HepG2 (cell line): ENCODE data around the gene NELL1.

Experiments
- CHD4 ChIP-seq: fragments of 200-600 bp; sonication (generic); IDR thresholded peaks from 2 replicates; pipeline ENCODE4 v1.7.0; 2017; ENCODE audit warnings: mild to moderate bottlenecking, low read length, borderline replicate concordance
- GTF3A ChIP-seq: sonication (generic); formaldehyde crosslinking; conservative IDR thresholded peaks from 2 replicates; pipeline ENCODE4 v1.4.0; 2020; ENCODE audit warnings: mild to moderate bottlenecking, missing genetic modification reagents
- HOXA3 ChIP-seq: sonication (generic); formaldehyde crosslinking; IDR thresholded peaks from 2 replicates; pipeline ENCODE4 v1.5.0; 2020; ENCODE audit warnings: missing genetic modification reagents
- NFE2L2 ChIP-seq: fragments of 150-350 bp; IDR thresholded peaks from 2 replicates; pipeline ENCODE4 v1.6.1; 2014; ENCODE audit warnings: low read length
- POLR2A ChIP-seq, 2 experiments: IDR thresholded peaks; 2 replicates each; pipeline ENCODE4 v1.6.1; 2011; ENCODE audit warnings: low read depth in 2 of 2, low read length in 2 of 2, mild to moderate bottlenecking in 1 of 2, moderate library complexity in 1 of 2; ENCODE audit not compliant: insufficient read depth in 1 of 2
- POLR2AphosphoS2 ChIP-seq: IDR thresholded peaks from 2 replicates; pipeline ENCODE4 v1.6.1; 2011; ENCODE audit warnings: low read depth, low read length, improper control_type of control experiment
- RORA ChIP-seq: sonication (generic); formaldehyde crosslinking; IDR thresholded peaks from 2 replicates; pipeline ENCODE4 v1.5.0; 2020; ENCODE audit warnings: mild to moderate bottlenecking, missing genetic modification reagents, moderate library complexity
- XRCC5 ChIP-seq: fragments of 200-400 bp; formaldehyde crosslinking; optimal IDR thresholded peaks from 2 replicates; pipeline ENCODE3; 2017; ENCODE audit warnings: mild to moderate bottlenecking, low read length
- ZNF766 ChIP-seq: sonication (generic); formaldehyde crosslinking; IDR thresholded peaks from 2 replicates; pipeline ENCODE4 v1.5.0; 2020; ENCODE audit warnings: missing genetic modification reagents, borderline replicate concordance
- TF ChIP-seq, protein P1 (sequence below): sonication (generic); formaldehyde crosslinking; IDR thresholded peaks from 2 replicates; pipeline ENCODE4 v1.5.0; 2020; ENCODE audit warnings: mild to moderate bottlenecking, missing genetic modification reagents, moderate library complexity

DNA sequence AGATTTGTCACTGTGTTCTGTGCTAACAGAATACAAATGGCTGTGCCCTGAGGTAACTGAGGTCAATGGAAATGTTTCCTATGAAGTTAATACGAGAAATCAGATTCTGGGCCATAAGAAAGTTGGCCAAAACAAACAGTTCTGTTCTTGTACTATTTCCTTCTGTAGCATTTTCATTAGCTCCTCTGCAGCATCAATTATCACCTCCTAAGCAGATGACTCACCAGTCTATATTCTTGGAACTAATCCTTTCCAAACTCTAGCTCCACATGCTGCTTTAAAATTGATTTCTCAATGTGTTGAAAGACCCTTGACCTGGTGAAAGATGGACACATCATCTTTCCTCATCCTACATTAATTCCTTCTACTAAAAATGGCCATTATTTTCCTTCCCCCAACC, 736.0 kb downstream of the NELL1 start:
- TF ChIP-seq XRCC5, result no peak
- TF ChIP-seq POLR2AphosphoS2, result no peak
- no peak for TF ChIP-seq ZNF766 (CRISPR knock-in tag)
- no peak for TF ChIP-seq RORA (CRISPR knock-in tag)
- TF ChIP-seq GTF3A (CRISPR knock-in tag), result no peak
- no peak for TF ChIP-seq NFE2L2
- TF ChIP-seq HOXA3 (CRISPR knock-in tag), result no peak
- TF ChIP-seq POLR2A (IDR thresholded peaks at IDR 0.05; ENCODE audit: insufficient read depth in 1 of 2, low read depth in 2 of 2, low read length in 2 of 2), result no peak
- TF ChIP-seq CHD4, result no peak
- TF ChIP-seq, protein P1, sequence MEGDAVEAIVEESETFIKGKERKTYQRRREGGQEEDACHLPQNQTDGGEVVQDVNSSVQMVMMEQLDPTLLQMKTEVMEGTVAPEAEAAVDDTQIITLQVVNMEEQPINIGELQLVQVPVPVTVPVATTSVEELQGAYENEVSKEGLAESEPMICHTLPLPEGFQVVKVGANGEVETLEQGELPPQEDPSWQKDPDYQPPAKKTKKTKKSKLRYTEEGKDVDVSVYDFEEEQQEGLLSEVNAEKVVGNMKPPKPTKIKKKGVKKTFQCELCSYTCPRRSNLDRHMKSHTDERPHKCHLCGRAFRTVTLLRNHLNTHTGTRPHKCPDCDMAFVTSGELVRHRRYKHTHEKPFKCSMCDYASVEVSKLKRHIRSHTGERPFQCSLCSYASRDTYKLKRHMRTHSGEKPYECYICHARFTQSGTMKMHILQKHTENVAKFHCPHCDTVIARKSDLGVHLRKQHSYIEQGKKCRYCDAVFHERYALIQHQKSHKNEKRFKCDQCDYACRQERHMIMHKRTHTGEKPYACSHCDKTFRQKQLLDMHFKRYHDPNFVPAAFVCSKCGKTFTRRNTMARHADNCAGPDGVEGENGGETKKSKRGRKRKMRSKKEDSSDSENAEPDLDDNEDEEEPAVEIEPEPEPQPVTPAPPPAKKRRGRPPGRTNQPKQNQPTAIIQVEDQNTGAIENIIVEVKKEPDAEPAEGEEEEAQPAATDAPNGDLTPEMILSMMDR (CRISPR knock-in tag), result no peak
